Measurements from ENCODE around the gene PTEN.

Gene PTEN

DNA sequence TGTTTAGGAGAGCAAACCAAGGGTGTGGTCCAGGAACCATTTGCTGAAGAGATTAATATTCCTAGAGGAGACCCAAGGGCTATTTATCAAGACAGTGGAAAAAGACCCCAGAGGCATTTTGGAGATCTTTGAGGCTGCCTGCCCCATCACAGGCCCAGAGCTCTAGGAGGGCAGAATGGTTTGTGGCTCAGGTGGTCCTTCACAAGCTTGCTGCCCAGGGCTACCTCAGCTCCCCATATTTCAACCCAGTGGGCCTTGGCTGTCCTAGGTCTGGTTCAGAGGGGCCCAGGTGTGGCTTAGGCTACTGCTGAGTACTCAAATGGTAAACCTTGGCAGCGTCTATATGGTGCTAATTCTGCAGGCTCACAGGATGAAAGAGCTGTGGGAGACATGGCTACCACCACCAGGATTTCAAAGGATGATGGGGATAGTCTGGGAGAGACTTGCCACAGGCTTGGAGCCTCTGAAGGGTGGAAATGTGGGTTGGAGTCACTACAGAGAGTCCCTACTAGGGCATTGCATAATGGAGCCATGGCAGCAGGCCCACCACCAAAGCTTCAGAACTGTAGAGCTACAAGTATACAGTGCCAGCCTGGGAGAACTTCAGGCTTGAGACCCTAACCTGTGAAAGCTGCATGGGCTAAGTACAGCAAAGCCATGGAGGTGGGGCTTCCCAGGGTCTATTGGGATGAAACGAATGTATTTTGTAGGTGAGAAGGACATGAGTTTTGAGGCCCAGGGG, 24.3 kb downstream of the PTEN start:
- TF ChIP-seq, protein P1, sequence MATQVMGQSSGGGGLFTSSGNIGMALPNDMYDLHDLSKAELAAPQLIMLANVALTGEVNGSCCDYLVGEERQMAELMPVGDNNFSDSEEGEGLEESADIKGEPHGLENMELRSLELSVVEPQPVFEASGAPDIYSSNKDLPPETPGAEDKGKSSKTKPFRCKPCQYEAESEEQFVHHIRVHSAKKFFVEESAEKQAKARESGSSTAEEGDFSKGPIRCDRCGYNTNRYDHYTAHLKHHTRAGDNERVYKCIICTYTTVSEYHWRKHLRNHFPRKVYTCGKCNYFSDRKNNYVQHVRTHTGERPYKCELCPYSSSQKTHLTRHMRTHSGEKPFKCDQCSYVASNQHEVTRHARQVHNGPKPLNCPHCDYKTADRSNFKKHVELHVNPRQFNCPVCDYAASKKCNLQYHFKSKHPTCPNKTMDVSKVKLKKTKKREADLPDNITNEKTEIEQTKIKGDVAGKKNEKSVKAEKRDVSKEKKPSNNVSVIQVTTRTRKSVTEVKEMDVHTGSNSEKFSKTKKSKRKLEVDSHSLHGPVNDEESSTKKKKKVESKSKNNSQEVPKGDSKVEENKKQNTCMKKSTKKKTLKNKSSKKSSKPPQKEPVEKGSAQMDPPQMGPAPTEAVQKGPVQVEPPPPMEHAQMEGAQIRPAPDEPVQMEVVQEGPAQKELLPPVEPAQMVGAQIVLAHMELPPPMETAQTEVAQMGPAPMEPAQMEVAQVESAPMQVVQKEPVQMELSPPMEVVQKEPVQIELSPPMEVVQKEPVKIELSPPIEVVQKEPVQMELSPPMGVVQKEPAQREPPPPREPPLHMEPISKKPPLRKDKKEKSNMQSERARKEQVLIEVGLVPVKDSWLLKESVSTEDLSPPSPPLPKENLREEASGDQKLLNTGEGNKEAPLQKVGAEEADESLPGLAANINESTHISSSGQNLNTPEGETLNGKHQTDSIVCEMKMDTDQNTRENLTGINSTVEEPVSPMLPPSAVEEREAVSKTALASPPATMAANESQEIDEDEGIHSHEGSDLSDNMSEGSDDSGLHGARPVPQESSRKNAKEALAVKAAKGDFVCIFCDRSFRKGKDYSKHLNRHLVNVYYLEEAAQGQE (IDR thresholded peaks at IDR 0.05; ENCODE audit: insufficient read depth in 1 of 2, low read depth in 2 of 2, low read length in 2 of 2), result no peak
- TF ChIP-seq FOXP2 (optimal IDR thresholded peaks at IDR 0.05; ENCODE audit: borderline replicate concordance, extremely low read depth, extremely low read length, insufficient read depth) (no peak), POLR2AphosphoS5 (IDR thresholded peaks at IDR 0.05; ENCODE audit: low read depth, low read length) (no peak), TAF1 (IDR thresholded peaks at IDR 0.05; ENCODE audit: borderline replicate concordance, insufficient read depth, low read length) (no peak), SIN3A (IDR thresholded peaks at IDR 0.05; ENCODE audit: borderline replicate concordance, insufficient read depth, low read length) (no peak)

DNA sequence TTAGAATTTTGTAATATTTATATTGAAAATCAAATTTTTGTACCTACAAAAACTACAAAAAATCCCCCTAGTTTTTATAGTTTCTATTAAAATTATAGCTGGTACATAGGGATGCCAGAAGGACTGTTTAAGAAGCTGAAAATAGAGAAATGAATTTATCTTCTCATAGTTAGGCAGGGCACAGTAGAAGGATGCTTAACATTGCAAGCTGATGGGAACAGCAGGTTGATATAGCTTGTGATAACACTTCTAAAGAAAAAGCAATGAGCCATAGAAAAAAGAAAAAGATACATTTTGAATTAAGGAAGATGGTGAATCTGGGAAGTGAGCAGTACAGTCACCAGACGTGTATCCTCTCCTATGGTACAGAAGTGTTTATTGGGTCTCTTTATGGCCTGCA, 32.0 kb downstream of the PTEN start:
- TF ChIP-seq POLR2AphosphoS5 (IDR thresholded peaks at IDR 0.05; ENCODE audit: low read depth, low read length), result no peak
- no peak for TF ChIP-seq FOXP2 (optimal IDR thresholded peaks at IDR 0.05; ENCODE audit: borderline replicate concordance, extremely low read depth, extremely low read length, insufficient read depth)
- no peak for TF ChIP-seq SIN3A (IDR thresholded peaks at IDR 0.05; ENCODE audit: borderline replicate concordance, insufficient read depth, low read length)
- TF ChIP-seq, protein P1 (IDR thresholded peaks at IDR 0.05; ENCODE audit: insufficient read depth in 1 of 2, low read depth in 2 of 2, low read length in 2 of 2), result no peak
- no peak for TF ChIP-seq TAF1 (IDR thresholded peaks at IDR 0.05; ENCODE audit: borderline replicate concordance, insufficient read depth, low read length)

DNA sequence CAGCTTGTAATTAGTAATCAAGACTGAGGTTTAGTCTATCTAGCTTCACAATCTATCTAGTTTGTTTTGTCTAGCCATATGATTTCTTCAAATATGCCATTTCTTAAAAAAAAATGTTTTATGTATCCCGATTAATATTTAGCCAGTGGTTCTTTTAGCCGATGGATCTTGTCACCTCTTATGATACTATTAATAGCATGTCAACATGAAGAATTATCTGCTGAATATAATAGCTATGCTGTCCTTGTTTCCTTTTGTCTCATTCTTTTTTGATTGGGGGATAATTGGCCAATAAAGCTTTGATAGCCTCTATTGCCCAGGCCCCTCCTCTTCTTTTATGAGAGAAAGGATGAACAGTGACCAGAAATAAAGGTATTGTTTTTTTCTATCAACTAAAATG, 32.8 kb downstream of the PTEN start:
- TF ChIP-seq, protein P1 (IDR thresholded peaks at IDR 0.05; ENCODE audit: insufficient read depth in 1 of 2, low read depth in 2 of 2, low read length in 2 of 2), result no peak
- TF ChIP-seq SIN3A (IDR thresholded peaks at IDR 0.05; ENCODE audit: borderline replicate concordance, insufficient read depth, low read length) (no peak), FOXP2 (optimal IDR thresholded peaks at IDR 0.05; ENCODE audit: borderline replicate concordance, extremely low read depth, extremely low read length, insufficient read depth) (no peak), POLR2AphosphoS5 (IDR thresholded peaks at IDR 0.05; ENCODE audit: low read depth, low read length) (no peak), TAF1 (IDR thresholded peaks at IDR 0.05; ENCODE audit: borderline replicate concordance, insufficient read depth, low read length) (no peak)

DNA sequence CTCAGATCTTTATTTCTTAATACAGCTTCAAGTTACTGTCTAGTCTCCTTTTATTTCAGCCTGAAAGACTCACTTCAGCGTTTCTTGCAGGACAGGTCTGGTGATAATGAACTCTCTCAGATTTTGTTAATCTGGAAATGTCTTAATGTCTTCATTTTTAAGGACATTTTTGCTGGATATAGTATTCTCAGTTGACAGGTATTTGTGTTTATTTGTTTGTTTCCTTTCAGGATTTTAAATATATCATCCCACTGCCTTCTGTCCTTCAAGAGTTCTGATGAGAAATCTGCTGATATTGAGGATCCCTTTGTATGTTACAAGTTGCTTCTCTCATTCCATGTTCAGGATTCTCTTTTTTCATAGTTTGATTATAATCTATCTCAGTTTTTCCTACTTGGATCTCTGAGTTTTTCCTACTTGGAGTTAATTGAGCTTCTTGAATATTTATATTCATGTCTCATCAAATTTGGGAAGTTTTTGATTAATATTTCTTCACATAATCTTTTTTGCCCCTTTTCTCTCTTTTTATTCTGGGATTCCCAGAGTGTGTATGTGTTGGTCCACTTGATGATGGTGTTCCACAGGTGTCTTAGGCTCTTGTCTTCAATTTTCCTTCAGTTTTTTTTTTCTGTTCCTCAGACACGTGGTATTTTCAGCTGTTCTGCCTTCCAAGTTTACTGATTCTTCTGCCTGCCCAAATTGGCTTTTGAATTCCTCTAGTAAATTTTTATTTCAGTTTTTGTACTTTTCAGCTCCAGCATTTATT, 49.9 kb downstream of the PTEN start:
- TF ChIP-seq SIN3A (IDR thresholded peaks at IDR 0.05; ENCODE audit: borderline replicate concordance, insufficient read depth, low read length) (no peak), TAF1 (IDR thresholded peaks at IDR 0.05; ENCODE audit: borderline replicate concordance, insufficient read depth, low read length) (no peak), POLR2AphosphoS5 (IDR thresholded peaks at IDR 0.05; ENCODE audit: low read depth, low read length) (no peak), FOXP2 (optimal IDR thresholded peaks at IDR 0.05; ENCODE audit: borderline replicate concordance, extremely low read depth, extremely low read length, insufficient read depth) (no peak)
- TF ChIP-seq, protein P1 (IDR thresholded peaks at IDR 0.05; ENCODE audit: insufficient read depth in 1 of 2, low read depth in 2 of 2, low read length in 2 of 2), result no peak
